ENCODE results near the gene TUBGCP2. TPM values are rescaled to one million over a fixed set of nuclear protein-coding genes. Genes with fewer than 3 reads are reported as not detected.

Gene TUBGCP2
- total RNA-seq, 1 experiment from 2014 or later, result 35.4 TPM

DNA sequence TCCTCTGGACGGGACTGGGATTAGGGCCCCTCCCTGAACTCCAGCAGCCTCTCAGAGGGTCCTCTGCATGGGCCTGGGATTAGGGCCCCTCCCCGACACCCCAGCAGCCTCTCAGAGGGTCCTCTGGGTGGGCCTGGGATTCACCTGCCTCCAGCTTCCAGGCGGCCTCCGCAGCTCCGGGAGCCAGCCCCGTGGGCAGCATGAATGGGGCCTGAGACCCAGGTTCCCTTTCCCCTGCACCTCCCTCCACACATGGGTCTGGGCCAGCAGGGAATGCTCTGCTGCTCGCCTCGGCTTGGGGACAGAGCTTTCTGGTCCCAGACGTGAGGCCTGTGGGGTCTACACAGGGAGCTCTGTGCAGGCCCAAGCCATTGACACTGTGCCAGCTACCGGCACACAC, 5.5 kb downstream of the TUBGCP2 start:
- DNase-seq (ENCODE audit: low read depth, low spot score) (no peak), ATAC-seq (no peak)
- intact Hi-C loops (cut with micrococcal nuclease), result no loop called here
- ChIA-PET POLR2A (no interaction called here), RAD21 (ENCODE audit: low non-redundant PET in 1 of 2, low total read pairs in 2 of 2, uncharacterized antibody in 2 of 2, unreplicated experiment in 2 of 2) (no interaction called here), CTCF (no interaction called here)
- Histone ChIP-seq H3K36me3 (ENCODE audit: control insufficient read depth in 1 of 2, insufficient read depth in 2 of 2, low read length in 2 of 2) (peaks cover 0 to 4% of the 10 kb centered on the region in 2 experiments; a peak in 2 of 4 replicates), H3K27me3 (ENCODE audit: insufficient read depth, low read length) (no peaks in the 10 kb centered on the region), H4K20me1 (ENCODE audit: insufficient read depth) (no peaks in the 10 kb centered on the region), H3K9me2 (ENCODE audit: insufficient read depth) (no peaks in the 10 kb centered on the region), H2AFZ (ENCODE audit: low read depth, low read length, poor library complexity, severe bottlenecking) (no peak overlapping the region), H3K9me3 (ENCODE audit: control insufficient read depth in 1 of 2, insufficient read depth in 1 of 2, low read depth in 1 of 2, low read length in 2 of 2) (no peaks in the 10 kb centered on the region), H3K79me2 (ENCODE audit: insufficient read depth, low read length) (peaks cover 48% of the 10 kb centered on the region), H3K4me3 (replicated peaks in 1 of 2; ENCODE audit: low read depth in 1 of 2, low read length in 2 of 2) (no peak overlapping the region), H3K9ac (ENCODE audit: low read length) (no peak overlapping the region), H3K4me2 (ENCODE audit: low read length) (no peak overlapping the region), H3K4me1 (ENCODE audit: control insufficient read depth in 1 of 2, insufficient read depth in 2 of 2, low read length in 2 of 2) (peaks cover 2 to 8% of the 10 kb centered on the region in 2 experiments; a peak in 2 of 4 replicates), H3K27ac (ENCODE audit: low read depth, low read length) (no peak overlapping the region)
- BruUV-seq (replicated peaks), result no TSS peak
- TF ChIP-seq RAD21 (IDR thresholded peaks at IDR 0.05; ENCODE audit: low read depth), result no peak
- TF ChIP-seq EGR1 (IDR thresholded peaks at IDR 0.05; ENCODE audit: low read depth), result no peak
- no peak for TF ChIP-seq EZH2 (IDR thresholded peaks at IDR 0.05)
- TF ChIP-seq, protein P1, sequence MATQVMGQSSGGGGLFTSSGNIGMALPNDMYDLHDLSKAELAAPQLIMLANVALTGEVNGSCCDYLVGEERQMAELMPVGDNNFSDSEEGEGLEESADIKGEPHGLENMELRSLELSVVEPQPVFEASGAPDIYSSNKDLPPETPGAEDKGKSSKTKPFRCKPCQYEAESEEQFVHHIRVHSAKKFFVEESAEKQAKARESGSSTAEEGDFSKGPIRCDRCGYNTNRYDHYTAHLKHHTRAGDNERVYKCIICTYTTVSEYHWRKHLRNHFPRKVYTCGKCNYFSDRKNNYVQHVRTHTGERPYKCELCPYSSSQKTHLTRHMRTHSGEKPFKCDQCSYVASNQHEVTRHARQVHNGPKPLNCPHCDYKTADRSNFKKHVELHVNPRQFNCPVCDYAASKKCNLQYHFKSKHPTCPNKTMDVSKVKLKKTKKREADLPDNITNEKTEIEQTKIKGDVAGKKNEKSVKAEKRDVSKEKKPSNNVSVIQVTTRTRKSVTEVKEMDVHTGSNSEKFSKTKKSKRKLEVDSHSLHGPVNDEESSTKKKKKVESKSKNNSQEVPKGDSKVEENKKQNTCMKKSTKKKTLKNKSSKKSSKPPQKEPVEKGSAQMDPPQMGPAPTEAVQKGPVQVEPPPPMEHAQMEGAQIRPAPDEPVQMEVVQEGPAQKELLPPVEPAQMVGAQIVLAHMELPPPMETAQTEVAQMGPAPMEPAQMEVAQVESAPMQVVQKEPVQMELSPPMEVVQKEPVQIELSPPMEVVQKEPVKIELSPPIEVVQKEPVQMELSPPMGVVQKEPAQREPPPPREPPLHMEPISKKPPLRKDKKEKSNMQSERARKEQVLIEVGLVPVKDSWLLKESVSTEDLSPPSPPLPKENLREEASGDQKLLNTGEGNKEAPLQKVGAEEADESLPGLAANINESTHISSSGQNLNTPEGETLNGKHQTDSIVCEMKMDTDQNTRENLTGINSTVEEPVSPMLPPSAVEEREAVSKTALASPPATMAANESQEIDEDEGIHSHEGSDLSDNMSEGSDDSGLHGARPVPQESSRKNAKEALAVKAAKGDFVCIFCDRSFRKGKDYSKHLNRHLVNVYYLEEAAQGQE (IDR thresholded peaks at IDR 0.05; ENCODE audit: low read depth), result no peak
- no peak for TF ChIP-seq ZFX (IDR thresholded peaks at IDR 0.05)
- TF ChIP-seq, protein P2, sequence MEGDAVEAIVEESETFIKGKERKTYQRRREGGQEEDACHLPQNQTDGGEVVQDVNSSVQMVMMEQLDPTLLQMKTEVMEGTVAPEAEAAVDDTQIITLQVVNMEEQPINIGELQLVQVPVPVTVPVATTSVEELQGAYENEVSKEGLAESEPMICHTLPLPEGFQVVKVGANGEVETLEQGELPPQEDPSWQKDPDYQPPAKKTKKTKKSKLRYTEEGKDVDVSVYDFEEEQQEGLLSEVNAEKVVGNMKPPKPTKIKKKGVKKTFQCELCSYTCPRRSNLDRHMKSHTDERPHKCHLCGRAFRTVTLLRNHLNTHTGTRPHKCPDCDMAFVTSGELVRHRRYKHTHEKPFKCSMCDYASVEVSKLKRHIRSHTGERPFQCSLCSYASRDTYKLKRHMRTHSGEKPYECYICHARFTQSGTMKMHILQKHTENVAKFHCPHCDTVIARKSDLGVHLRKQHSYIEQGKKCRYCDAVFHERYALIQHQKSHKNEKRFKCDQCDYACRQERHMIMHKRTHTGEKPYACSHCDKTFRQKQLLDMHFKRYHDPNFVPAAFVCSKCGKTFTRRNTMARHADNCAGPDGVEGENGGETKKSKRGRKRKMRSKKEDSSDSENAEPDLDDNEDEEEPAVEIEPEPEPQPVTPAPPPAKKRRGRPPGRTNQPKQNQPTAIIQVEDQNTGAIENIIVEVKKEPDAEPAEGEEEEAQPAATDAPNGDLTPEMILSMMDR (IDR thresholded peaks at IDR 0.05 in 2 of 3, conservative IDR thresholded peaks at IDR 0.05 in 1 of 3; ENCODE audit: borderline replicate concordance in 1 of 3, insufficient read depth in 1 of 3, low read depth in 2 of 3, low read length in 2 of 3), result no peak
- TF ChIP-seq TCF7L2 (IDR thresholded peaks at IDR 0.05; ENCODE audit: borderline replicate concordance, extremely low read depth, insufficient read depth, insufficient read length), result no peak
- TF ChIP-seq POLR2AphosphoS5 (IDR thresholded peaks at IDR 0.05; ENCODE audit: low read depth, low read length), result no peak
- TF ChIP-seq, protein P3, sequence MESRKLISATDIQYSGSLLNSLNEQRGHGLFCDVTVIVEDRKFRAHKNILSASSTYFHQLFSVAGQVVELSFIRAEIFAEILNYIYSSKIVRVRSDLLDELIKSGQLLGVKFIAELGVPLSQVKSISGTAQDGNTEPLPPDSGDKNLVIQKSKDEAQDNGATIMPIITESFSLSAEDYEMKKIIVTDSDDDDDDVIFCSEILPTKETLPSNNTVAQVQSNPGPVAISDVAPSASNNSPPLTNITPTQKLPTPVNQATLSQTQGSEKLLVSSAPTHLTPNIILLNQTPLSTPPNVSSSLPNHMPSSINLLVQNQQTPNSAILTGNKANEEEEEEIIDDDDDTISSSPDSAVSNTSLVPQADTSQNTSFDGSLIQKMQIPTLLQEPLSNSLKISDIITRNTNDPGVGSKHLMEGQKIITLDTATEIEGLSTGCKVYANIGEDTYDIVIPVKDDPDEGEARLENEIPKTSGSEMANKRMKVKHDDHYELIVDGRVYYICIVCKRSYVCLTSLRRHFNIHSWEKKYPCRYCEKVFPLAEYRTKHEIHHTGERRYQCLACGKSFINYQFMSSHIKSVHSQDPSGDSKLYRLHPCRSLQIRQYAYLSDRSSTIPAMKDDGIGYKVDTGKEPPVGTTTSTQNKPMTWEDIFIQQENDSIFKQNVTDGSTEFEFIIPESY (IDR thresholded peaks at IDR 0.05; ENCODE audit: extremely low read depth, insufficient replicate concordance, low read length), result no peak
- no peak for TF ChIP-seq POLR2A (IDR thresholded peaks at IDR 0.05; ENCODE audit: borderline replicate concordance, extremely low read depth, insufficient read depth, insufficient read length)
- TF ChIP-seq SRF (IDR thresholded peaks at IDR 0.05; ENCODE audit: low read depth), result no peak
- no peak for TF ChIP-seq CEBPB (IDR thresholded peaks at IDR 0.05; ENCODE audit: low read depth)
- TF ChIP-seq ZNF274 (IDR thresholded peaks at IDR 0.05; ENCODE audit: low read depth, low read length), result no peak
